CD14-positive monocyte (primary cell): ENCODE data around the gene FAM114A2. TPM values are rescaled to one million over a fixed set of nuclear protein-coding genes. Genes with fewer than 3 reads are reported as not detected.

Experiments
- DNase-seq, 3 donors: peaks; one replicate each; pipeline ENCODE4 v3.0.0-alpha.2; 2011 to 2022
- H2AFZ ChIP-seq: 2 replicates; pipeline ENCODE4 v1.6.0; 2012; ENCODE audit warnings: mild to moderate bottlenecking, low read depth, low read length, inconsistent platforms; ENCODE audit not compliant: insufficient read depth, poor library complexity, severe bottlenecking
- H3K27ac ChIP-seq, 2 donors: 1 replicate in 1 of 2; 2 replicates in 1 of 2; pipeline ENCODE4 v1.5.1; 2012 to 2013; ENCODE audit warnings: low read length in 2 of 2, control low read depth in 1 of 2, inconsistent platforms in 1 of 2, low read depth in 1 of 2, mild to moderate bottlenecking in 1 of 2
- H3K27me3 ChIP-seq, 2 donors: one replicate each; pipeline versions ENCODE4 v1.6.0 to v1.6.1; 2011 to 2013; ENCODE audit warnings: low read length in 2 of 2; ENCODE audit not compliant: control insufficient read depth in 2 of 2, insufficient read depth in 2 of 2
- H3K36me3 ChIP-seq, 2 donors: replicated peaks in 1 of 2; 1 replicate in 1 of 2; 2 replicates in 1 of 2; pipeline versions ENCODE4 v1.5.1 to v1.6.1; 2012 to 2013; ENCODE audit warnings: low read length in 2 of 2, control low read depth in 1 of 2, inconsistent platforms in 1 of 2, mild to moderate bottlenecking in 1 of 2; ENCODE audit not compliant: insufficient read depth in 2 of 2, control insufficient read depth in 1 of 2
- H3K4me1 ChIP-seq, 2 donors: 1 replicate in 1 of 2; 2 replicates in 1 of 2; pipeline versions ENCODE4 v1.5.1 to v1.6.1; 2012 to 2013; ENCODE audit warnings: low read length in 2 of 2, control low read depth in 1 of 2, inconsistent platforms in 1 of 2, mild to moderate bottlenecking in 1 of 2, moderate library complexity in 1 of 2; ENCODE audit not compliant: insufficient read depth in 2 of 2, control insufficient read depth in 1 of 2
- H3K4me2 ChIP-seq: replicated peaks from 2 replicates; pipeline ENCODE3; 2012; ENCODE audit warnings: low read length, moderate library complexity, mild to moderate bottlenecking; ENCODE audit not compliant: poor library complexity, severe bottlenecking; ENCODE audit errors: extremely low read depth
- H3K4me3 ChIP-seq, 3 experiments: fragments of 200-600 bp in 1 of 3; sonication (generic) in 1 of 3; replicated peaks in 1 of 3; 1 replicate in 2 of 3; 2 replicates in 1 of 3; pipeline ENCODE4 v1.5.1; 2011 to 2013; ENCODE audit warnings: low read length in 3 of 3, mild to moderate bottlenecking in 3 of 3, control low read depth in 2 of 3, low read depth in 2 of 3, inconsistent platforms in 1 of 3, moderate library complexity in 1 of 3
- H3K79me2 ChIP-seq: 2 replicates; pipeline ENCODE4 v1.6.0; 2012; ENCODE audit warnings: mild to moderate bottlenecking, control low read depth, inconsistent platforms, low read length, moderate library complexity; ENCODE audit not compliant: insufficient read depth
- H3K9ac ChIP-seq: 2 replicates; pipeline ENCODE4 v1.6.0; 2017; ENCODE audit warnings: low read length, mild to moderate bottlenecking; ENCODE audit not compliant: insufficient read depth, poor library complexity, severe bottlenecking
- H3K9me3 ChIP-seq, 2 donors: replicated peaks in 1 of 2; 1 replicate in 1 of 2; 2 replicates in 1 of 2; pipeline versions ENCODE4 v1.5.1 to v1.6.1; 2012 to 2013; ENCODE audit warnings: low read length in 2 of 2, control low read depth in 1 of 2; ENCODE audit not compliant: control insufficient read depth in 1 of 2, insufficient read depth in 1 of 2
- H4K20me1 ChIP-seq: 2 replicates; pipeline ENCODE4 v1.6.0; 2012; ENCODE audit warnings: mild to moderate bottlenecking, low read length, control low read depth, moderate library complexity; ENCODE audit not compliant: insufficient read depth
- H3K27ac Mint-ChIP-seq, 7 donors: one replicate each; pipeline ENCODE4 v1.8.0; 2020; ENCODE audit warnings: mild to moderate bottlenecking in 7 of 7, mixed read lengths in 7 of 7, moderate library complexity in 6 of 7, inconsistent platforms in 2 of 7
- H3K27me3 Mint-ChIP-seq, 3 donors: one replicate each; pipeline ENCODE4 v1.8.0; 2021 to 2022; ENCODE audit warnings: low read depth in 3 of 3, mild to moderate bottlenecking in 3 of 3, mixed read lengths in 3 of 3, moderate library complexity in 3 of 3, inconsistent platforms in 1 of 3
- H3K36me3 Mint-ChIP-seq, 2 donors: one replicate each; pipeline ENCODE4 v1.8.0; 2020; ENCODE audit warnings: mixed read lengths in 2 of 2, inconsistent platforms in 1 of 2, mild to moderate bottlenecking in 1 of 2
- H3K4me1 Mint-ChIP-seq: one replicate; pipeline ENCODE4 v1.8.0; 2020; ENCODE audit warnings: mild to moderate bottlenecking, mixed read lengths
- H3K4me3 Mint-ChIP-seq, 2 donors: one replicate each; pipeline ENCODE4 v1.8.0; 2020; ENCODE audit warnings: mild to moderate bottlenecking in 2 of 2, mixed read lengths in 2 of 2, moderate library complexity in 1 of 2
- H3K9me3 Mint-ChIP-seq, 7 donors: one replicate each; pipeline ENCODE4 v1.8.0; 2020 to 2022; ENCODE audit warnings: mixed read lengths in 7 of 7, mild to moderate bottlenecking in 6 of 7, moderate library complexity in 6 of 7, inconsistent platforms in 2 of 7
- WGBS: methylation state at CpG from one replicate; pipeline ENCODE4 v1.1.5; 2013; ENCODE audit warnings: missing lambda C conversion rate; ENCODE audit not compliant: insufficient coverage; 5-methylcytosine and 5-hydroxymethylcytosine counted together
- intact Hi-C, 2 donors: fragments of 100-400 bp; cut with micrococcal nuclease; formaldehyde crosslinking; loops; one replicate each; pipeline versions ENCODE4 v1.15.0 to v1.15.1; 2023
- polyA plus RNA-seq, 3 donors: library from polyadenylated mRNA; depleted of rRNA in 1 of 3; unstranded in 2 of 3; stranded (reverse) in 1 of 3; fragments of 300-500 nt in 2 of 3; fragments of >200 nt in 1 of 3; fragmentation: Illumina TruSeq in 2 of 3; gene quantifications; 1 replicate in 2 of 3; 2 replicates in 1 of 3; pipeline ENCODE4 v1.2.3, GENCODE V29; 2012 to 2021
- TF ChIP-seq, protein P1 (sequence below): fragments of 200-600 bp; IDR thresholded peaks from one replicate; pipeline ENCODE4 v1.8.0; 2022; ENCODE audit warnings: antibody characterized with exemption, mild to moderate bottlenecking

Gene FAM114A2
- polyA plus RNA-seq, 3 donors: 6.7 to 18.4 (median 15.6) TPM

DNA sequence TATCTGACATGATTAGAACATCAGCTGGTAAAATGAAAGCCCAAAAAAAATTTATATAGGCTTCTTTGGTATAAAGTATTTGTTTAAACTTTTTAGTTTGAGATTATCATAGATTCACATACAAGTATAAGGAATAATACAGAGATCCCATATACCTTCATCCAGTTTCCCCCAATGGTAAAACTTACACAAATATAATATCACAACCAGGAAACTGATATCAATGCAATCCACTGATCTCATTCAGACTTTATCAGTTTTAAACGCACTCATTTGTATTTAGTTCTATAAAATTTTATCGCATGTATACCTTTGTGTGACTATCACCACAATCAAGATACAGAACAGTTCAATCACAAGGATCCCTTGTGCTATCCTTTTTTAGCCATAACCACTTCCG lies 3.8 kb downstream of the FAM114A2 start:
- Histone ChIP-seq H3K36me3 (peaks cover 0 to 26% of the 10 kb centered on the region in 2 donors), H4K20me1 (no peaks in the 10 kb centered on the region), H3K4me3 (no peak overlapping the region), H3K4me1 (peaks cover 11 to 16% of the 10 kb centered on the region in 2 donors), H3K27ac (no peak overlapping the region), H3K9ac (no peak overlapping the region), H3K27me3 (no peaks in the 10 kb centered on the region), H2AFZ (no peak overlapping the region), H3K4me2 (no peak overlapping the region), H3K9me3 (no peaks in the 10 kb centered on the region), H3K79me2 (peaks cover 15% of the 10 kb centered on the region)
- no peak for DNase-seq
- intact Hi-C loops: no loop called here
- H3K36me3 Mint-ChIP-seq: peaks cover 22 to 29% of the 10 kb centered on the region in 2 donors
- H3K27ac Mint-ChIP-seq: no peak overlapping the region
- 100% methylated on average over 2 of the region's 3 CpGs for WGBS
- H3K4me1 Mint-ChIP-seq: peaks cover 23% of the 10 kb centered on the region
- H3K27me3 Mint-ChIP-seq: peaks cover 0 to 2% (median 0%) of the 10 kb centered on the region in 3 donors
- no peaks in the 10 kb centered on the region for H3K9me3 Mint-ChIP-seq
- TF ChIP-seq, protein P1, sequence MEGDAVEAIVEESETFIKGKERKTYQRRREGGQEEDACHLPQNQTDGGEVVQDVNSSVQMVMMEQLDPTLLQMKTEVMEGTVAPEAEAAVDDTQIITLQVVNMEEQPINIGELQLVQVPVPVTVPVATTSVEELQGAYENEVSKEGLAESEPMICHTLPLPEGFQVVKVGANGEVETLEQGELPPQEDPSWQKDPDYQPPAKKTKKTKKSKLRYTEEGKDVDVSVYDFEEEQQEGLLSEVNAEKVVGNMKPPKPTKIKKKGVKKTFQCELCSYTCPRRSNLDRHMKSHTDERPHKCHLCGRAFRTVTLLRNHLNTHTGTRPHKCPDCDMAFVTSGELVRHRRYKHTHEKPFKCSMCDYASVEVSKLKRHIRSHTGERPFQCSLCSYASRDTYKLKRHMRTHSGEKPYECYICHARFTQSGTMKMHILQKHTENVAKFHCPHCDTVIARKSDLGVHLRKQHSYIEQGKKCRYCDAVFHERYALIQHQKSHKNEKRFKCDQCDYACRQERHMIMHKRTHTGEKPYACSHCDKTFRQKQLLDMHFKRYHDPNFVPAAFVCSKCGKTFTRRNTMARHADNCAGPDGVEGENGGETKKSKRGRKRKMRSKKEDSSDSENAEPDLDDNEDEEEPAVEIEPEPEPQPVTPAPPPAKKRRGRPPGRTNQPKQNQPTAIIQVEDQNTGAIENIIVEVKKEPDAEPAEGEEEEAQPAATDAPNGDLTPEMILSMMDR: no peak
- no peak overlapping the region for H3K4me3 Mint-ChIP-seq

DNA sequence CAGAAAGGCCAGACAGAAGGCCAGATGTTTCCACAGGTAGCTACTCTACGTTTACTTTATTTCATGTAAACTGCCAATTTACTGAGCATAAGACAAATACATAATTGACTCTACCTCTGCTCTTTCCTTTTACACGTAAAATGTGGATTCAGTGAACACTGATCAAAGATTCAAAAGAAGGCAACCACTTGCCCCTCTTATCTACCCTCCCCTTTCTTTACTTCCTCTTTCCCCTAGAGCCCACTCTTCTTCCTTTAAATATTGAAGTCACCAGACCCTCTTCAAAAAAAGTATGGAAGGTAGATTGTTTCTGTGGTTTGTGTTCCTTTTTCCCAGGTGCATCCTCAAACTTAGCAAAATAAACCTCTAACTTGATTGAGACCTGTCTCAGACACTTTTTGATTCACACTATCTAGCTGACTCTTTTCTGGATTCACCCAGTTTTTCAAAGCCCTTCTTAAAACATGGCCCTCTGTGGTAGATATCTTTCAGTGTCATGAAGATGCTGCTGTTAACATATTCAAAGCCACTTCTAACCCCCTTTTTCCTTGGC lies 6.7 kb downstream of the FAM114A2 start:
- H3K4me1 ChIP-seq: no peaks in the 10 kb centered on the region
- H3K9ac ChIP-seq: no peak overlapping the region
- no peak overlapping the region for H3K27ac Mint-ChIP-seq
- peaks cover 0 to 2% (median 0%) of the 10 kb centered on the region in 3 donors for H3K27me3 Mint-ChIP-seq
- no peaks in the 10 kb centered on the region for H3K27me3 ChIP-seq
- no peak overlapping the region for H3K4me2 ChIP-seq
- DNase-seq: no peak
- H3K79me2 ChIP-seq: no peaks in the 10 kb centered on the region
- H3K9me3 ChIP-seq: no peaks in the 10 kb centered on the region
- H2AFZ ChIP-seq: no peak overlapping the region
- no peak overlapping the region for H3K27ac ChIP-seq
- peaks cover 40 to 51% of the 10 kb centered on the region in 2 donors for H3K36me3 Mint-ChIP-seq
- peaks cover 3% of the 10 kb centered on the region for H3K4me1 Mint-ChIP-seq
- H4K20me1 ChIP-seq: no peaks in the 10 kb centered on the region
- H3K4me3 Mint-ChIP-seq: no peak overlapping the region
- no peak overlapping the region for H3K4me3 ChIP-seq
- intact Hi-C loops: no loop called here
- TF ChIP-seq, protein P1: no peak
- H3K36me3 ChIP-seq: peaks cover 15 to 44% of the 10 kb centered on the region in 2 donors
- WGBS: 77% methylated on average over 2 of the region's 2 CpGs
- no peaks in the 10 kb centered on the region for H3K9me3 Mint-ChIP-seq
